Measurements from ENCODE around the gene NOLC1.

DNA sequence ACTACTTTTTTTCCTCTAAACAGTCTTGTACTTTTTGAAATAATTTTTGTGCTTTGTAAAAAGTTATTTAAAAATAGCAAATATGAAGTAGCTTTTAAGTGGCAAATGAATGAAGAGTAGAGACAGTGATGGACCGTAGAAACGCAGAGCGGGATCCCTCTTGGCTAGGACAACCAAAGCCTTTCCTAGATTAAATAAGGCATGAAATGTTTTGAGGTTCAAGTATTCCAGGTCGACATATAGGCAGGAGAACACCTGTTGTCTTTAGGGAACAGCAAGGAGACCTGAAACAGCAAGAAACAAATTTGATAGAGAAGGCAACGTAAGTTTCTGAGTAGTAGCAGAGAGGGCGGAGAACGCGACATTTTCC is 20.0 kb upstream of the NOLC1 start:
- TF ChIP-seq POLR2A (IDR thresholded peaks at IDR 0.05) = no peak
- TF ChIP-seq, protein P1, sequence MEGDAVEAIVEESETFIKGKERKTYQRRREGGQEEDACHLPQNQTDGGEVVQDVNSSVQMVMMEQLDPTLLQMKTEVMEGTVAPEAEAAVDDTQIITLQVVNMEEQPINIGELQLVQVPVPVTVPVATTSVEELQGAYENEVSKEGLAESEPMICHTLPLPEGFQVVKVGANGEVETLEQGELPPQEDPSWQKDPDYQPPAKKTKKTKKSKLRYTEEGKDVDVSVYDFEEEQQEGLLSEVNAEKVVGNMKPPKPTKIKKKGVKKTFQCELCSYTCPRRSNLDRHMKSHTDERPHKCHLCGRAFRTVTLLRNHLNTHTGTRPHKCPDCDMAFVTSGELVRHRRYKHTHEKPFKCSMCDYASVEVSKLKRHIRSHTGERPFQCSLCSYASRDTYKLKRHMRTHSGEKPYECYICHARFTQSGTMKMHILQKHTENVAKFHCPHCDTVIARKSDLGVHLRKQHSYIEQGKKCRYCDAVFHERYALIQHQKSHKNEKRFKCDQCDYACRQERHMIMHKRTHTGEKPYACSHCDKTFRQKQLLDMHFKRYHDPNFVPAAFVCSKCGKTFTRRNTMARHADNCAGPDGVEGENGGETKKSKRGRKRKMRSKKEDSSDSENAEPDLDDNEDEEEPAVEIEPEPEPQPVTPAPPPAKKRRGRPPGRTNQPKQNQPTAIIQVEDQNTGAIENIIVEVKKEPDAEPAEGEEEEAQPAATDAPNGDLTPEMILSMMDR (IDR thresholded peaks at IDR 0.05) = no peak
